Dedifferentiated amniotic fluid mesenchymal stem cell (primary cell): ENCODE measurements around the gene MMP10.

ENCODE experiments used
- DNase-seq: peaks from one replicate; pipeline ENCODE4 v3.0.0-alpha.2; 2016; ENCODE audit errors: extremely low spot score

The MMP10 gene

GRCh38 chr11:102729849-102730815, 50.3 kb downstream of the MMP10 start:
- peak; percentile 30 for DNase-seq

GRCh38 chr11:102727890-102728289, 52.5 kb downstream of the MMP10 start:
- no peak for DNase-seq

GRCh38 chr11:102724904-102725500, 55.4 kb downstream of the MMP10 start, which contains the start of gene MMP8:
Gene MMP8 (minus strand): TSS chr11:102724954. CDS start chr11:102724855, 99 bp downstream.
- no peak for DNase-seq

- no peak for DNase-seq
These were observed 57.6 kb downstream of the MMP10 start for GRCh38 chr11:102722821-102723220.
